GM12874 (cell line): Measurements from ENCODE around the gene IFITM5.

Experiments used
- CTCF ChIP-seq: IDR thresholded peaks from 2 replicates; pipeline ENCODE4 v1.5.1; 2011; ENCODE audit warnings: low read depth, mild to moderate bottlenecking, control low read depth, low read length, moderate library complexity; ENCODE audit not compliant: insufficient read depth

The IFITM5 gene

DNA sequence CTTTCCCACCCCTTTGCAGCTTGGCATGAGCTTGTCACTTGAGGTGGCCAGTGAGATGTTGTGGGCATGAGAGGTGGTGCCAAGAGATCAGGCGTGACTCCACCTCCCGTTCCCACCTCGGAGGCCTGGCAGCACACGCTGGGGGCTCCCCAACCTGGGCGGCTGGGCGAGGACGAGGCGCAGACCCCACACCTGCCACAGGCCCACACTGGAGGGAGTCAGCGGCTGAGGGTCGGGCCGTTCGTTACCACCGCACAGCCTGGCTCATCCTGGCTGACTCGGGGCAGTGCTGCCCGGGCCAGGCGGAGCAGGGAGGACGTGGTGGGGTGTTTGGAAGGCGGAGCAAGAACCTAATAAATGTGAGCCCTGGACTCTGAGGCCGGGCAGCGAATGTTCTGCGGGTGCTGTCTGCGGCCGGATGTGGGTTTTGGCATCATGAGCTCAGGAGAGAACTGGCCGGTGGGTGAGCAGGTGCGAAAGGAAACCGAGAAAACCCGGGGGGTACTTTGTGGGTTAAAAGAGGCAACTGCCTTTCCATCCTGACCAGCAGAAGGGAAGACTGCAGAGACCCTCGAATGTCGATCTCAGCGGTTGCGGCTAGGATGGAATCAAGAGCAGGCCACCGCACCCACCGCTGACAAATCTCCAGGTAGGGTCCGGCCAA, 31.5 kb upstream of the IFITM5 start:
- no peak for TF ChIP-seq CTCF

DNA sequence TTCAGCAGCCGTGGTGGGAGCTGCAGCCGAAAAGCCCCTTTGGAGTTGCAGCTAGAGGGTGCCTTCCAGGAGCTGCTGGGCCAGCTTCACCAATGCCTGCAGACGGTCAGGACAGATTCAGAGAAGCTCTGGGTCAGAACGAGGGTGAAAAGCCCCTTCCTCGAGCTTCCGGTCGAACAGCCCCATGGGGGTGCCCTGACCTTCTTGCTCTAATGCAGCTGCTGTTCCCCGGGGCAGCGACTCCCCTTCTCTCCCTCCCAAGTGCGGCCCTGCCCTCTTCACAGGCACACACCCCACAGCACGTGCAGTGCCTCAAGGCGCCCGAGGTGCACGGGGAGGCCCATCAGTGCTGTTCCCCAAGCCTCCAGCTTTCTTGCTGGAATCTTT, 31.0 kb upstream of the IFITM5 start:
- TF ChIP-seq CTCF, result no peak

GRCh38 chr11:329886-330253, 30.5 kb upstream of the IFITM5 start:
- TF ChIP-seq CTCF, result no peak

DNA sequence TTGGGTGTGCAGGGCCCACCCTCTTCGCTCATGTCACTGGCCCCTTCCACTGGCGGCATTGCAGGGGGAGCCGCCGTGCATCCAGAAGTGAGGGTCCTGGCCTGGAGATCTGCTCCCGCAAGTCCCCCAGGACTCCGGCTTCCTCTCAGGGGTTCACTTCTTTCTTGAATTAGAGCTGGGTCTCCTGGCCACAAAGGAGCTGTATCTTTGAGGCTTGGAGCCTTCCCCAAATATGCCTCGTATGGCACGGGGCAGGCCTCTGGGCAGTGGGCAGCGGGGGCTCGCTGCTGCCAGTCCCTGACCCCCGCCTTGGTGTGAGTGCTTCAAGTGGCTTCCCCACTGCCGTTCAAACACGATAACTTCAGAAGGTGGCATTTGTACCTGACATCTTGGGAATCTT, 28.7 kb upstream of the IFITM5 start:
- no peak for TF ChIP-seq CTCF

GRCh38 chr11:327581-327923, 28.2 kb upstream of the IFITM5 start:
- TF ChIP-seq CTCF, result no peak

DNA sequence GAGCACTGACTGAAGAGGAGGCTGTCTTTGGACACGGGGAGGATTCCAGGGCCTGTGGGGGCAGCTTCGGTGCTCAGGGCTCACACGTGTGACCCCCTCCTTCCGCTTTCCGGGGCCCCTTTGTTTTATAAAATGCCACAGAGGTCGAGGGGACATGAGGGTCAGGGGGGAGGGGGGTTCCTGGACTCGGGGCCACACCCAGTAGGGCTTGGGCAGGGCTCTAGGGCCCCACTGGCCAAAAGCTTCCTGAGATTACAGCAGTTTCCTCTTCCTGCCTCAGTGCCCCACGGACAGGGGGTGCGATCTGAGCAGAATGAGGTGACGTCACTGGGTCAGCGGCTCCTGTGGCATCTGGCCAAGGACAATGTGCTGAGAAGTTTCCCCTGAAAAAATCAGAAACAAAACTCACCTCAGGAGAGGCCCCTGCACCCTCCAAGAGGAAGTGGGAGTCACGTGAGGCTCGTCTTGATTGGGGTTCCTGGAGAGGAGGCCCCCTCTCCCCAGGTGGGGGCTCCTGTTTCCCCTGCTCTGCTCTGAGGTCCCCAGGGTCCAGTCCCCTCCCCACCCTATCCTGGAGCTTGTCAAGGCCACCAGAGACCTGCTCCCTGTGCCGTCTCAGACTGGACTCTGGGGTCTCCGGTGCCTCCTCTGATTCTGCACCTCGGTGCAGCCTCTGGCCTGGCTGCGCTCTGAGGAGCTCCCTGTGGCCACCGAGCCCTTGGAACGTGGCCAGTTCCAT, 27.7 kb upstream of the IFITM5 start:
- no peak for TF ChIP-seq CTCF

GRCh38 chr11:326592-326841, 27.2 kb upstream of the IFITM5 start:
- no peak for TF ChIP-seq CTCF
